Stimulated activated CD8-positive, alpha-beta memory T cell treated with anti-CD3 and anti-CD28 coated beads, Interleukin-15, amount 100 ng/mL, for 4 hours (primary cell): ENCODE results near the gene MINDY4.

Experiments
- DNase-seq, 2 donors: peaks; one replicate each; pipeline ENCODE4 v3.0.0-alpha.2; 2020; ENCODE audit warnings: low read depth in 2 of 2

Gene MINDY4

DNA sequence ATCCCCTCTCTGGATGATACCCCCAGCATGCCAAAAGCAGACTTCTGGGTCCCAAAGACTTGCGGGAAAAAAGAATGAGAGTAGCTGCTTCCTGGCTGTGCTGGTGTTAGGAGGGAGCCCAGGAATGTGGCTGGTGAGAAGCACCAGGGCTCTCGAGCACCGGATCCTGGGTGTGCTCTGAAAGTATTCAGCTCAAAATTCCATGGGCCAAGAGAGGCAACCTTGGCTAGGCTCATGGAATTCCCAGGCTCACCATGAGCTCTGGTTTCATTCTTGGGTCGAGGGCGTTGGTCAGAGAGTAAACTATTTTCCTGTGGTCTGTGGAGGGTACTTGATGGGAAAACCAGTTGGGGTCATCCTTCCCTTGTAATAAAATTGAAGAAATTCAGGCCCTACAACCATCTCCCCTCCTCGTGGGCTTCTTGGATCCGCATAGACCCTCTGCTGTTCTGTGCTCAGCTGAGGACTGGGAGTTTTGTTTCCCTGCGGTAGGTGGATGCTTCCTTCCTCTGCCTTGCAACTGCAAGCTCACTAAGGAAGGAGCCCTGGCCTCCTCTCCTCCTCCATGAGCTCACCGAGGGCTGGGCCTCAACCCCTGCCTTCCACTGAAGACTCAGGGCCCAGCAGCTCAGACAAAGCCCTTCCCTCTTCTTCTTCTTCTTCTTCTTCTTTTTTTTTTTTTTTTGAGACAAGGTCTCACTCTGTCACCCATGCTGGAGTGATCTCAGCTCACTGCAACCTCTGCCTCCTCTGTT is 106.0 kb downstream of the MINDY4 start:
- DNase-seq, result no peak

GRCh38 chr7:30877993-30878392 is 106.8 kb downstream of the MINDY4 start:
- no peak for DNase-seq

- DNase-seq, result no peak
Measured at GRCh38 chr7:30879139-30880124, 108.2 kb downstream of the MINDY4 start.

- DNase-seq, result no peak
Measured at GRCh38 chr7:30880125-30880720, 109.0 kb downstream of the MINDY4 start.

DNA sequence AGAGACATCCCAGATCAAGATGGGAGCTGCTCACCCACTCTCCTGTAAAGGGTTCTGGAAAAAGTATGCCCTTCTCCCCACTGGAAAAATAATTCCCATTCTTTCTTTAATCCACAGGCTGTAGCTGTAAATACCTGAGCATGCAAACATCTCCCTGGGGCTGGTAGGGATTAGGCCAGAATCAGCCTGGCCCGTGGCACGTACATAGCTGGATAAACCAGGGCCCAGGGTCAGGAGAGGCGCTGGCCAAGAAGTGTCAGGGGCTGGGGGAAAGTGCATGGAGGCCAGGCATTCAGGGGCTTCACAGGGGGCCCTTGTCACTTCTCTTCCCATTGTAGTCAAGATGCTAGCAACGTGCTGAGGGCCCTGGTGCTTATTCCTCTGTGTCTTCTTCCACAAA is 109.7 kb downstream of the MINDY4 start:
- no peak for DNase-seq

- no peak for DNase-seq
Measured at GRCh38 chr7:30881448-30881847, 110.2 kb downstream of the MINDY4 start.

DNA sequence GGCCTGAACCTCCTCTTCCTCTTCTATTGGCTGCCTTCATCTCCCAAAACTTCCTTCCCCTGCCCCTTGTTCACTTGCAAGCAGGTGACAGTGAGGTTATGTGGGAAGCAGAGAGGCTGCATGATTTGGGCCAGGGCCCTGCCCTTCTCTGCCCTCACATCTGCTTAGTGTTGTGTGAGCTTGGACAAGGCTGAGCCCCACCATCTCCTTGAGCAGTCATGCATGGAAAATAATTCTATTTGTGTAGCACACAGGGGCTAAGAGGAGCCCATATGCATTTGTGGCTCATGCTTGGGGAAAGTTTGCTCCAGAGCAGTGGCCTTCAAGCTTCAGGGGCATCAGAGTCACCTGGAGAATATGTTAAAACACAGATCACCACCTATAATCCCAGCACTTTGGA is 113.7 kb downstream of the MINDY4 start:
- no peak for DNase-seq

DNA sequence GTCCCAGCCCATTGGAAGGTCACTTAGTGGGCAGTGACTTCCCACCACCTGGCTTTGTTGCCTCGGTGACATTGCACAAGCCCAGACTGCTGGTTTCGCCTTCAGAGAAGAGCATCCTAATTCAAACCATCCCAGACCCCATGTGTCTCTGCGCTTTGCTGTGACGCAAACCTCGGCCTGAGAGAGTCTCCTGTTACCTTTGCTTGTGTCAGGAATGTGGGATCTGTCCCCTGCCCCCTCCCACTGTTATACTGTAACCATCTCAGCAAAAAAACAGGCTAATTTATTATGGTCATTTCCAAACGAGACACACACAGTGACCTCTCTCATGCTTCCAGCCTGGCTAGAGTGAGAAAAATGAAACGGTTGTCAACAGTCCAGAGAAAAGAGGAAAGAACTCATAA is 115.4 kb downstream of the MINDY4 start:
- DNase-seq, result no peak

GRCh38 chr7:30887464-30887872 is 116.3 kb downstream of the MINDY4 start:
- DNase-seq, result no peak

GRCh38 chr7:30888747-30889146 is 117.5 kb downstream of the MINDY4 start:
- DNase-seq, result no peak

GRCh38 chr7:30890226-30890625 is 119.0 kb downstream of the MINDY4 start:
- no peak for DNase-seq

DNA sequence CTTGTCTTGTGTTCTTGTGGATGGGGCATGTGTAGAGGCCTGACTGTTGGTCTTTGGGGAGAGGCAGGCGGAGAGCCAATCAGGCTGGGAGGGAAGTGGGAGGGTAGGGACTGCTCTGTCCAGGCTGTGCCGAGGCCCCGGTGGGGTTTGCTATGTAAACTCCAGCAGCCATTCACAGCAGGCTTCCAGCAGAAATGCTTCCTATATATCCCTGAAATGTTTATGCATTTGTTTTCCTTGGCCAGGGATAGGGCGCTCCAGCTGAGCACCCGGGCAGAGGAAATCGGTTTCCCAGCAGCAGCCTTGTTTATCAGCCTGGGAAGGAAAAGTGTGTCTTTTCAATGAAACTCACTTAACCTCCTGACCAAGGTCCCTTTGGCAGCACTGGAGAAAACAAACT is 122.1 kb downstream of the MINDY4 start:
- DNase-seq, result no peak

GRCh38 chr7:30894009-30894408 is 122.8 kb downstream of the MINDY4 start:
- no peak for DNase-seq

DNA sequence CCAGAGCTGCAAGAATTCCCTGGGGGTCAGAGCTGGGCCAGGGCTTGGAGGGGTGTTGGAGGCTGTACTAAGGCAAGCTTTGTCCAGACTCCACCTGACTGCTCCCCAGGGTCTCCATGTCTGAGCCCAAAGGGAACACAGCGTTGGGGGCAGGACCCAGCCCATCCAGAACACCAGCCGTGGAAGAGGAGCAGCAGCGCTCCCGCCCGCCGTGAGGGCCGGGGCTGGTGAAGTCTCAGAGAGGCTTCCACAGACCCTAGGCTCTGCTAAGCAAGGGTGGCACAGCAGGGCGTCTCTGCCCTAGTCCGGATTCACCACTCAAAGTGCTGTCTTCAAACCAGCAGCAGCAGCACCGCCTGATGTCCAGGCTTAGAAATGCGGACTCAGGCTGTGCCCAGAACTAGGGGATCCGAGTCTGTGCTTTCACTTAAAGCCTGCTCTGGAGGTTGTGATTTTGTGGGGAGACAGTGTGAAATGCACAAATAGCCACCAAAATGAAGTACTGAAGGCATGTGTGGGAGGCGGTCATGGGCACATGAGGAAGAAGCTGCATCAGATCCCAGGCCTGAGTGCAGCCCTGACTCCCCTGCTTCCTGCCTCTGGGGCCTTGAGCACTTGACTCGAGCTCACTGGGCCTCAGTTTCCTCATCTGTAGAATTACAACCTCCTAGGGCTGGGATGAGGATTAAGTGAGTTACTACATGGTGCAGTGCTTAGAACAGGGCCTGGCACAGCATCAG is 123.8 kb downstream of the MINDY4 start:
- no peak for DNase-seq

DNA sequence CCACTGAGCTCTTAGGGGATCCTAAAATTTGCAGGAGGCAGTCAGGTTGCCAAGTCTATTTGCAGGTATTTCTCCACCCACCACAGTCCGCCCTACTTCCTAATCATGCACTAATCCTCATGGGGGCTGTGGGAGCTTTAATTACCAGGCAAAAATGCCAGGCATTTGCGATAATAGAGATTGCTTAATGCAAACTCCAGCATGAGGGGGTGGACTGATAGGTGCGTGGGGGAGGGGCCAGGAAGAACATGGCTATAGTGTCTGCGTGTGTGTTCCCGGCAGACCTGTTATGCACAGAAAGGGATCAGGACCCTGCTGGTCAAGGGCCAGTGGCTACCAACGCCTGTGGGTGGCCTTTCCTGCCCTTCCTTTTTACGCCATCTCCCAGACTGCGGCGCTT is 124.8 kb downstream of the MINDY4 start:
- DNase-seq, result no peak

GRCh38 chr7:30896783-30897637 is 125.8 kb downstream of the MINDY4 start:
- DNase-seq, result no peak

DNA sequence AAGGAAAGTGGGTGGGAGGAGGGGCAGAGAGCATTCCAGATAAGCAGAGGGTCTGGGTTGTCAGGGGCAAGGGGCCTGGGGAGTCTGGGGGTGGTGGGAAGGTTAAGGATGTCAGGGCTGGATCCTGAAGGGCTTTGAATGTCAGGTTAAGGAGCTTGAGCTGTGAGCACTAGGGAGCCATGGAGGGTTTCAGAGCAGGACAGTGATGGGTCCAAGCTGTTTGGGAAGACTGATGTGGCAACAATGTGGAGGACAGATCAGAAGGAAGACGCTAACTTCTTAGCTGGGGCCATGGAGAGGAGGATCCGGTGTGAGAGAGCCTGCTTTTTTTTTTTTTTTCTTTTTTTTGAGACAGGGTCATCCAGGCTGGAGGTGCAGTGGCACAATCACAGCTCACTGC is 126.6 kb downstream of the MINDY4 start:
- no peak for DNase-seq

DNA sequence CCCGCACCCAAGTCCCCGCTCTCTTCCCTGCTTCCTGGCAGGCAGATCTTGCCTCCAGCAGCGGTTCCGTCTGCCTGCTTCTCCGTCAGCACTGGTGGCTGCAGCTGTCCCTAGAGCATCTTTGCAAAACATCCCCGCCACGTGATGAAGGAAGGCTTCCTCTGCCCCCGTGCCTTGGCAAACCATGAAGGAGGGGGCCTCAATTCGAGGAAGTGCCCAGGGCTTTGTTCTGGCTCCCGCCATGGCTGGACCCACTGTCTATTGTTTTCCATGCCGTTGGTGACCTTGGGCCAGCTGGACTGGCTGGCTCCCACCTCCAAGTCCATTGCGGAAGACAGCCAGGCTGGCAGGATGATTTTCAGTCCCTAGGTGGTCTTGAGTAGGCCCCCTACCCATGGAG is 127.2 kb downstream of the MINDY4 start:
- no peak for DNase-seq

GRCh38 chr7:30899066-30899465 is 127.8 kb downstream of the MINDY4 start:
- no peak for DNase-seq

GRCh38 chr7:30899630-30900029 is 128.4 kb downstream of the MINDY4 start:
- DNase-seq, result no peak

DNA sequence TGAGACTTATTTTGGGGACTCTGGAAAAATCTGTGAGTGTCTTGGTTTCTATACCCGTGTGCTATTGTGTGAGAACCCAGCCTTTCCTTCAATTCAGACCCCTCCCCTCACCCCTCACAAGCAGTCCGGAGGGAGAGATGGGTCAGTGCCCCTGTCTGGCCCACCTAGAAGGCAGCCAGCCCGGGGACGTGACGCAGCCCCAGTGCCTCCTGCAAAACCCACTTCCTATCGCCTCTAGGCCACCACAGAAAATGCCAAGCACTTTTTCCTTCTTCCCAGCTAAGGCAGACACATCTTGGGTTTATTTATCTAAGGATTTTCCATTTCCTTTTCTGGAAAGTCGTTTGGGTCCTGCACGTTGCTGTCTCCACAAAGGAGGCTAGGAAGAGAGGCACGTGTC is 128.8 kb downstream of the MINDY4 start:
- no peak for DNase-seq
